NCI-H146 treated with DMSO at 0.1 percent for 48 hours (cell line): Measurements from ENCODE around the gene SUCLG2.
"Not testable (repeated sequence)": the region's sequence is repeated elsewhere in the genome, so short reads cannot be mapped to it uniquely, and the experiment has no call there.

Source experiments
- DNase-seq: peaks from one replicate; lab custom pipeline; 2025; ENCODE audit not compliant: unreplicated experiment; lab: John Stamatoyannopoulos, UW

The SUCLG2 gene

DNA sequence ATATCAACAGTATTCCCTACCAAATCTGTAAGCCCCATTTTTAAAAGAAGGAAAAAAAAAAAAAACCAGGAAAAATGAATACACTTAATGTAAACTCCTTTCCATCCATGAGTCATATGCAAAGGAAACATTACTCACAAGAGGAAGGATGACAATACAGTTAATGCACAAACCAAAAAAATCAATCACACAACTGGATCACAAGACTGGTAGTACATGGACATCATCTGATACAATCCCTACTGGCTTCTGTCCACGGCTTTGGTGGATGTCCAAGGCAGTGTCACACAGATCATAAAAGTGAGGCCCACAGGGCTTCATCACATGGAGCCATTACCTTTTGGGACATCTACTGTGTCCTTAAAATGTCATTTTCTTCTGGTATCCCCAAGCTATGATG, 44.0 kb downstream of the SUCLG2 start:
- DNase-seq, result no peak

DNA sequence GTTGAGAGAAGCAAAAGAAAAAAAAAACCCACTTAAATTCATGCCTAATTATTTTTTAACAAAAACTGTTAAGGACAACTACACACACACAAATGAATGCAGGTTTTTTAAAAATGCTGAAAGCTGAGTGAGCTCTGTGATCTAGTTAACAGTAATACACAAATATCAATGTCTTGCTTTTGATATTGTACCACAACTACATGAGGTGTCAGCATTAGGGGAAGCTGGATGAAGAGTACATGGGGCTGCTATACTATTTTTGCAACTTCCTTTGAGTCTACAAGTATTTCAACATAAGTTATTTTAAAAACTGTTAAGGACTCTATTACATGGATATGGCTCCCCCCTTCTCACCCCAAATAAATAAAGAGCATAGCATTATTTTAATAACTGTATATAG, 44.7 kb downstream of the SUCLG2 start:
- DNase-seq, result no peak

GRCh38 chr3:67608034-67608433, 46.4 kb downstream of the SUCLG2 start:
- no peak for DNase-seq

GRCh38 chr3:67605377-67605776, 49.0 kb downstream of the SUCLG2 start:
- no peak for DNase-seq

DNA sequence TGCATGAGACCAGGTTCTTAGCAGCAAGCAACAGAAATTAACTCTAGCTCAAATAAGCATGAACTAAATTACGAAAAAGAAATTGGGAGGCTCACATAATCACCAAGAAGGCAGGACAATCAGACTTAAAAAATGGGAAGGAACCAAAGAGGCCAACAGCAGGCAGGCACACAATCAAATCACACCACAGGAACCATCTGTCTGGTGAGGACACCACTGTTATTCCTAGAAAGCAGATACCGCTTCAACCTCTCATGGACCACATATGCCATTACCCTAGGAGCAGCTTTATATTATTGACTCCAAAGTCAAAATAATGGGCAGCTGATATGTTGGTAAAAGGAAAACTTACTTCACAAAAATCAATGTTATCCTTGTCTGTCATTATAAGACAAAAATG, 51.6 kb downstream of the SUCLG2 start:
- no peak for DNase-seq

DNA sequence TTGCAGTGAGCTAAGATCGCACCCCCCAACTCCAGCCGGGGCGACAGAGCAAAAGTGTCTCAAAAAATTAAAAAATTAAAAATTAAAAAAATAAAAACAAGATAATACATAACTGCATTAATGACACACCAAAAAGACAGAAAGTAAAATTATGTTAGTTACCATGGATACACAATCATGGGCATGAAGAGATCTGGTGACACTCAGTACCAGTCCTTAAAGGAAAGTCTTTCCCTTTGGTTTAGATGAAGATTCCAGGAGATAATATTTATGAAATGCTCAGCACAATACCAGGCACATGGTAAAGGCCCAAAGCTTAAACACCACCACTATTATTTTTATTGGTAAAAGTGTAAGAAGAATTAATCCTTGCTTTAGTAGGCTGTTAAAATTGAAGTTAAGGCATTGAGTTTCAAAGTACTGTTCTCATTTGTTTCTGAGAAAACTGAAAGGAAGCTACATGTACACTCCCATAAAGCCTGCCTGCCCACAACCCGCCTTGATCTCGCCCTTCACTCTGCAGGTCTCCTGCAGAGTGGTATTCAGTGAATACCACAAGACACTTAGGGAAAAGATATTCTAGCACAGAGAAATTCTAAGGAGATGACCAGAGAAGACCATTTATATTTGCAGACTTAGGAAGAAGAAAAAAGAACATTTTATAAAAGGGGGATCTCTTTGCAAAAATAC, 52.3 kb downstream of the SUCLG2 start:
- no peak for DNase-seq

DNA sequence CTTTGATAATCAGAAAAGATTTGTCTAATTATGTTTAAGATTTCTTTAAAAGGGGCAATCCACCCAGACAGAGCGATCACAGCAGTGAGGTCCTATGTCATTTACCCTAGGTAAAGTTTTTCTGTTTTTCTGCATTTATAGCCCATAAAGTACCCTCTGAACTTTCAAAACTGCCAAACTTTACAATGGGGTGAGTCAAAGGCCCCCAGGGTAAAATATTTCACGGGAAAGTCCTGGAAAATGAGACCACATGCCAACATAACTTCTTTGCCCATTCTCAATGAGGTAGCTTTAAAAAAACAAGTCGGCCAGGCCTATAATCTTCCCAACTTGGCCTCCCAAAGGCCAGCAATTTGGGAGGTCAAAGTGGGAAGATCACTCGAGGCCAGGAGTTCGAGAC, 53.0 kb downstream of the SUCLG2 start:
- no peak for DNase-seq

- DNase-seq, result no peak
These were observed 54.6 kb downstream of the SUCLG2 start for GRCh38 chr3:67599821-67600220.

DNA sequence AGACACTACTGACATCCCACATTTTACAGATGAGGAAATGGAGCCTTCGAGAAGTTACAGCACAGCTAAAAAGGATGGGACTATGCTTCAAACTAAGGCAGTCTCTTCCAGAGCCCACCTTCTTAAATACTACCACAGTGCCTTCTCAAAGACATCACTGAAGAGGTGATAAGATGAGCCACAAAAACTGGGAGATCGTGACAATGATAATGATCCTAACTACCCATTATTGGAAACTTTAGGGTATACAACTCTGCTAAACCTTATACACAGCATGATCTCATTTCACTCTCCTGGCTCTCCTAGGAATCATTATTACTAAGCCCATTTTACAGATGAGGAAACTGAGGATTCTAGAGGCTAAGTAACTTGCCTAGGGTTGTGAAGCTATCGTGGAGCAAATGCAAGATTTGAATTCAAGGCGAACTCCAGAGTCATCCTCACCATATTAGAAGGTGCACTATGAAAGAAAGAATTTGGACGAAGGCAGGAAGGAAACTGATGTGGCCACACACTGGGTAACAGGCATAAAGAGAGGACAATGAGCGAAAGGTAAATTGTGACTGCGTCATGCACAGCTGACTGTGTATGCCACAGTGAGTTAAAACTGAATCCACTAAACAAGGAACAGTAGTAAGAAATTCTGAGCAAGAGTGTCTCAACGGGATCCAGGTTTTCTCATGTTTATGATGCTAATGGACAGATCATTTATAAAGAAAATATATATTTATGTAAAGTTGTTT, 55.4 kb downstream of the SUCLG2 start:
- no peak for DNase-seq

- no peak for DNase-seq
These were observed 59.0 kb downstream of the SUCLG2 start for GRCh38 chr3:67595424-67595823.

- DNase-seq, result no peak
These were observed 60.6 kb downstream of the SUCLG2 start for GRCh38 chr3:67593761-67594234.

DNA sequence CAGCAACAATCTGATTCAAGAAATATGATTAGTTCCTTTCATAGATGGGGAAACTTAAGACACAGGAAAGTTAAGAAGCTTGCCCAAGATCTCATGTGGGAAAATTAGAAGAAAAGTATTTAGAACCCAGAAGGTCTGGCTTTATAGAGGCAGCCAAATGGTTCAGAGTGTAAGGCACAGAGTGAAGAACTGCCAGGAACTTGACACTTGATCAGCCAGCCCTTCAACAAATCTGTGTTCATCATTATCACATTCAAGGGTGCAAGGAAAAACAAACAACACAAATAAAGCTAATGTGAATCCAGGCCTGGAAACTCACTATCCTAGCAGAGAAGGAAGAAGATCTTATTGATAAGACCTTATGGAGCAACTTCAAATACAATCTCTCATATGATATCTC, 62.4 kb downstream of the SUCLG2 start:
- no peak for DNase-seq

GRCh38 chr3:67587811-67588210, 66.6 kb downstream of the SUCLG2 start:
- DNase-seq, result no peak

DNA sequence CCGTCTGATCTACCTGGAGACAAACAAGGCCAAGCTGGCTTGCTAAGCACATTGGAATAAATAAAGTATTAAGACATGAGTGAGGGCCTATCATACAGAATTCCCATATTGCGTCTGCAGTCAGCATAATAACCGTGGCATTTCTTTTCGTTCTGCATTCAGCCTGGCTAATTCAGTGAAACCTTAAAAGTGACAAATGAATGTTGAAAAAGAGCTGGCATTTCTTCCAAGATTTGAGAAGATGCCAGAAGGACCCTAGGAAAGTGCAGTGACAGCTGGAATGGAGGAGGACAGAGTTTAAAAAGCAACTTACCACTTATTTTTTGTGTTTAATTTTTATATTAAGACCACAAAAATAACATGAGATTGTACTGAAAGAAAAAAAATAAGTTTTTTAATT, 67.1 kb downstream of the SUCLG2 start:
- no peak for DNase-seq

- DNase-seq, result not testable (repeated sequence)
These were observed 69.8 kb downstream of the SUCLG2 start for GRCh38 chr3:67584608-67585007.

DNA sequence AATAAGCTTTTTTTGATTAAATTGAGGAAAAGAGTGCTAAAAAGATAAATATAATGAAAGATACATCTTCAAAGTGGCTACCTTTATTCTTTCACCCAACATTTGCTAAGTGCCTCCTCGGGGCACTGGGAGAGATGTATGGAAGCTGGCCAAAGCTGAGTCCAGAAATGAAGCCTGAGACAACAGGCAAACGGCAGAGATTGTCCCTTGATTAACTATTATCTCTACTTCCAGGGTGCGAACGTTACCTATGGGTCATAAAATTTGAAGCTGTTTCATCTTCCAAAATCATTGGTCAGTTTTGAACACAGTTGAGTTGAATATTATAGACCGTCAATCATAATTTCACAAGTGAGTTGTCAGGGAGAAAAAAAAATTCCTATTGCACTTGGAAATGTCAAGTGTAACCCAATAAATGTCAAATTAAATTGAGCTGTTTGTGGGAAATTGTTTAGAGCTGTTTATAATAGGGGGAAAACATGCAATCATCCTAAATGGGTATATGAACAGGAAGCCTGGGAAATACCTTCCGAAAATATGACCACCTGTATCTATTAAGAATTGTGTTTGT, 73.9 kb downstream of the SUCLG2 start:
- no peak for DNase-seq

- no peak for DNase-seq
These were observed 76.0 kb downstream of the SUCLG2 start for GRCh38 chr3:67578416-67578815.

- no peak for DNase-seq
These were observed 78.0 kb downstream of the SUCLG2 start for GRCh38 chr3:67576441-67576840.

GRCh38 chr3:67569324-67569723, 85.1 kb downstream of the SUCLG2 start:
- no peak for DNase-seq

GRCh38 chr3:67567893-67568292, 86.5 kb downstream of the SUCLG2 start:
- DNase-seq, result no peak

DNA sequence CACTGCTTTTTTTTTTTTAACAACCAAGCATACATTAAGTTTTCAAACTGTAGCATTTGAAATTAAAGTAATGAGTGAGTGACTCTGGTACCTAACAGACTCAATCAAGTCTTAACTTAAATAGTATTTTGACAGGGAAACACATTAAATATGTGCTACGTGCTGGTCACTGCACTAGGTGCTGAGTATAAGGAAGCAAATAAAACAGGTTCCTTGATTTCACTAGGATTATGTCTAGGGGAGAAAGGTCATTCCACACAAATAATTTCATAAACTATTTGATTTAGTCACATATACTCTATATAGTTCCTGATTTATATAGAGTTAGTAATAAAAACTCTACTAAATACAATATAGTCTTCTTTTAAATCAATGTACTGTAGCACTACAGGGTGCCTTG, 89.4 kb downstream of the SUCLG2 start:
- no peak for DNase-seq

DNA sequence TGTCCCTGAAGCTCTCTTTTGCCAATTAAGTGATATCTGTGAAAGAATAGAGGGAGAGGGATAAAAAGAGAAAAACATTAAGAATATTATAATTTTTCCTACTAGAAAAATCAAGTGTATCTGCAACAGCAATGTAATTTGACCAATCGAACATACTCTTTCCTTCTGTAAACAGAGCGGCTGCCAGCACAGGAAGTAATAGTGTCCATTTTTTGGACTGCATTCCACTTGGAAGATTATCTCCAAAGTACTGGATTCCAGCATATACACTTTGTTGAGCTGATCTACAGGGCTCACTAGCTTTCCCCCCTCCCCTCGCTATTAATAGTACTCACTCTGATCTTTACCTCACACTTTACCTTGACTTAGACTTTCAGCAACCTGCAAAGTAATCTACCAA, 90.4 kb downstream of the SUCLG2 start:
- DNase-seq, result no peak
